Middle frontal gyrus (tissue), 1 donor: Measurements from ENCODE around the gene CISD1.
A peak's percentile ranks its signal among the peaks of the same experiment; 100 is the strongest.

Experiments used
- DNase-seq: peaks from one replicate; pipeline ENCODE4 v3.0.0-alpha.2; 2015; ENCODE audit warnings: low spot score; ENCODE audit errors: extremely low spot score

The CISD1 gene

GRCh38 chr10:58265249-58265648, 3.7 kb upstream of the CISD1 start:
- no peak for DNase-seq

GRCh38 chr10:58266003-58266825, 2.7 kb upstream of the CISD1 start:
- no peak for DNase-seq

DNA sequence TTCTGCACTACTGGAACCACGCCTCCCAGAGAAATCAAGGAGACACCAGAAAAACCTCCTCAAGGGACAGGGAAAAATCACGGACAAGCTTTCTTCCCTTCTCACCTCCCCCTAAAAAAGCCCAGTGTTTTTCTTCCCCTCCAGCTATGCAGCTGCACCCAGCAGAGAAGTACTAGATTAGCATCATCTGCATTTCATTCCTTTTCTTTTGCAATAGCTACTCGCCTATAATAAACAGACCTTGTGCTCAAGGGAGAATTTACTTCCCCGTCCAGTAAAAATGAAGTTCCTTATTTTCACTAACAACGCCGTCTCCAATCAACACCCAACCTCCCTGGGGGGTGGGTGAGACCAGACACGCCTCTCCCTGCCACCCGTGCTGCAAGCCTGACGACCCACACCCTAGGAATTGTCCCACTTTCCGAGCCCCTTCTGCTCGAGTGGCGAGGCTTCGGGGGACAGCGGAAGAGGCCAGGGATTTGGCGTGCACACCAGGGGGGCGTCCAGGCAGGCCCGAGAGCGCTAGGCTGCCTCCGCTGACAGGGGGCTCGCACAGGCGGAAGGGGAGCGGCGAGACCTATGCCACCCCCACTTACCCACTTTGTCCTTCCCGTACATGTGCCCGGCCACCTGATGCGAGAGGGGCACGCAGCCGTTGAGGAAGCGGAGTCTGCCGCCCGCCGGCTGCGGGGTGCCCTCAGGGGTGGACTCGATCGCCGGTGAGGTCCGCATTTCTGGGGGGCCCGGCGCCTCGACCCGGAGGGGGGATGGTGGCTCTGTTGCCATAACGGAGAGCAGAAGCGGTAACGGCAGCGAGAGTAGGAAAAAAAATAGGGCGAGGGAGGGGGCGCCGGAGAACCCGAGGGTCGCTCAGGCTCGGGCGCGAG, 1.9 kb upstream of the CISD1 start:
- DNase-seq = no peak

DNA sequence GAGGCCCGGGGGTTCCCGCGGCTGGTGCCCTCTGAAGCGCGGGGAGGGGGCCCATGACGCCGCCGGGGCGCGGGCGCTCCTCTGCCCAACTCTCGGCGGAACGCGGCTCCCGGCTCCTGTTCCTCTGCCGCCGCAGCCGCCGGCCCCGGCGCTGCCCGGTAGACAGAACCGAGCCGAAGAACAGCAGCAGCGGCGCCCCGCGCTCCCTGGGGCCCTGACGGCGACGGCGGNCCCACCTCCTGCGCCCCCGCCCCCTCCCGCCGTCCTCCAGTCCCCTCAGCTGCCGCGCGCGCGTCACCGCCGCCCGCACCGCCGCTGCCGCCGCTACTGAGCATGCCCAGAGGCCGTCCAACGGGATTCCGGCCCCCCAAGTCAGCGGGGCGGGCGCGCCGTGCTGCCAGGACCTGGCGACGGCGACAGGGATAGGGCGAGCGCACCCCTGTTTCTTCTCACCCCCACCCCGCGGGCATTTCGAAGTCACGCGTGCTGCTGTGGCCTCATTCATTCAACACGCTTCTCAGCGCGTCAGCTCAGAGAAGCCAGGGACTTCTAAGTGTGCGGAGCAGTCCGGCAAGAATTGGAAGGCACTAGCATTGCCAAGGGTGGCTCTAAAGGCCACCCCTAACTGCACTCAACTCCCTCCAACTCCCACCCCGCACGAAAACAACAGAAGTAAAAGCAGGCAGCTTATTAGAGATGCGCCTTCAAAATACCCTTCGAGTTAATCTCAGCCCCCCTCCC, 1.1 kb upstream of the CISD1 start, which contains the start of gene IPMK:
TSS of gene IPMK (minus strand) at position 182 of the 741 bp plus-strand sequence. CDS start 283 bp downstream, outside the sequence.
- peak; percentile 87 for DNase-seq

- DNase-seq = no peak
Measured at GRCh38 chr10:58268454-58268945, 462 bp upstream of the CISD1 start.

- no peak for DNase-seq
Measured at GRCh38 chr10:58269782-58270290, 874 bp downstream of the CISD1 start.

- DNase-seq = no peak
Measured at GRCh38 chr10:58275261-58275660, 6.3 kb downstream of the CISD1 start.

DNA sequence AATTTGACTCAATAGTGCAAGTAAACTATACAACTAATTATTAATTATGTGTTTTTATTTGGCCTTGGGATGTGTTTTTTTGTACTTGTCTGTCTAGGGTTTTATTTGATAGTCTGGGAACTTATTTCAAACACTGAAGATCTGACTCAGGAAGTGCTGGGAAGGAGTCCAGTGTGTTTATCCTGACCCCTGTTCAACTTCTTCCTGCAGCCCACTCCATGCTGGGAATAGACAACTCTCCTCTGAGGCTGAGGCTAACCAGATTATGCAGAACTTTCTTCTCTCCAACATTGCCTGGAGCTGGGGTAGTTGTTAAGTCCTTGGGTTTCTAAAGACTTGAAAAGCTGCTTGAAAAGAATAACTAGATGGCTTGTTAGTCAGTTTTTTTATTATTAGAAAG, 6.9 kb downstream of the CISD1 start:
- no peak for DNase-seq

GRCh38 chr10:58278274-58278961, 9.5 kb downstream of the CISD1 start:
- DNase-seq = no peak

GRCh38 chr10:58278962-58279307, 10.0 kb downstream of the CISD1 start:
- no peak for DNase-seq

DNA sequence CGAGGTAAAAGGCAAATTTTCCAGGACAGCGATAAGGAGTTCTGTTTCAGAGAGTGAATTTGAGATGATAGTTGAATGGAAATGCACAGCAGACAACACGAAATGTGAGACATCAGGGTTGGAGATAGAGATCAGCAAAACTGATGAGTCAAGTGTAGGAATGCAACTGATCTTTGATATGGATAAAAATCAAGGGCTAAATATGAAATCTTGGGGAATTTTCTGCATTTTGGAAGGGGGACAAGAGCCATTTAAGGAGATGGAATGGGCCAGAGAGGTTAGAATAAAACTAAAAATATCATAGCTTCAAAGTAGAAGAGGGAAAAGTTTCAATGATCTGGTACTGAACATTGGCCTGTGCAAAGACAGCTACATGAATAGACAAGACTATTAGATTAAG, 11.5 kb downstream of the CISD1 start:
- DNase-seq = no peak

DNA sequence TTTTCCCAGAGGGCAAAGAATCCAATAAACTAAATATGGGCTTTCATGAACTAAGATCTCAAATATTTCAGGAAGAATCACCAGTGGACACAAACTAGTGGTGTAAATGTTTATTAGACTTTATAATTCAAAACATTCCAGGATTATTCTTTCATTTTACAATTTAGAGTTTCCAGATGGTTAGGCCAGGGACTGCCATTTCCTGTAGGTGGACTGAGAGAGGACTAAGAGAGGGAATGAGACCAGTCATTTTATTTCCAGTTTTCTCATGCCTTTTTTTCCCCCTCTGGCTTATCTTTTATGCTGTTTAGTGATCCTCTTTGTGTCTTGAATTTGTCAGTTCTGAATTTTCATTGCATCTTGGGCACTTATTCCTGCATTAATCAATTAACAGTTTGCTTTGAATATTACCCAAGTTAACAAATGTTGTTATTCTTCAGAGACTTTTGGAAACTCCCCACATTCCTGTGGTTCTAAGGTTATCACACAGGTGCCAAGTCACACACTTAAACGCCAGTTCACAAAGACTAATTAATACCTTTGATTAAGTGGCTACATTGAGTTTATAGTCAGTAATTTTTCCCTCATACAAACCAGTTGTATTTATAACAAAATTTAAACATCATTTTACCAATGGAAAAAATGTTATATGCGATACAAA, 12.3 kb downstream of the CISD1 start:
- DNase-seq = no peak

DNA sequence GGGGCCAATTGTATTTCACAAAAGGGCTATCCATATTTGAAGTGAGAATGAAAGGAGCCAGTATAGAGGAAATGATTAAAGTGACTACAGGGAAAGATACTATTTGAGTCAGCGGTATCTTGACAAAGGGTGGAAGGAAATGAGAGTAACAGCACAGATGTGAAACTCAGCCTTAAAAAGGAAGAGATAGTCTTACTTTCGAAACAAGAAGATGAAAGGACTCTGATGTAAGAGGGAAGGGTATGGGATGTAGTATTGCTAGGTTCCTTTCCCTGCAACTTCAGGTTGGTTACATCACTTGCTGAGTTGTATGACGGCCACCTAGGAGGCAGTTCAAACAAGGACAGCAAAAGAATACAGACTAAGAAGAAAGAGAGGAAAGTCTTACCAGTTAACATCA, 13.7 kb downstream of the CISD1 start:
- DNase-seq = no peak

DNA sequence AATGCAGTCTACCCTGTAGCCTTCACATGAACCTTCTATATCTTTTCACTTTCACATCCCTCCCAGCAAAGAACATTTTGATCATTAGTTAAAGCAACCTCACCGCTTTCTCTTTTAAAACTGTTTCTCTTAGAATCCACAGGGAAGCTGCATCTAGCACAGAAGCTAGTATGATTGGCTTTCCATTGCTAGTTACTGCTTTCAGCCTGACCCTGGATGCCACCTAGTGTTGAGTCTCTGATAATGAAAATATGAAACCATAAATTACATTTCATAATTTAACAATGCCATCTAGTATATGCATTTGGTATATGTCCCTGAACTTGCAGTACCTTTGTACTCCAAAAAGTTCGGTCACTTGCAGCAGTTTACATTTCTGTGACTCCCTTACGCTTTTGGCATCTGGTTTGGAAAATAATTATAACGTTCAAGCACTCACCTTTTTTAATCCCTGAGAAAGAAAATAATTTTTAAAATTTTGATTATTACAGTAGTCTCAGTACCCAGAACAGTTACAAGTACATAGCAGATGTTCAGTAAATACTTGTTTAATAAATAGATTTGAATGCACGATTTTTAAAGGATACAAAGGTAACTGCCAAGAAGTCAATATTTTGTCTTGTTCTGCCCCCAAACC, 22.7 kb downstream of the CISD1 start:
- peak; percentile 9 for DNase-seq

- no peak for DNase-seq
Measured at GRCh38 chr10:58293989-58294388, 25.0 kb downstream of the CISD1 start.

DNA sequence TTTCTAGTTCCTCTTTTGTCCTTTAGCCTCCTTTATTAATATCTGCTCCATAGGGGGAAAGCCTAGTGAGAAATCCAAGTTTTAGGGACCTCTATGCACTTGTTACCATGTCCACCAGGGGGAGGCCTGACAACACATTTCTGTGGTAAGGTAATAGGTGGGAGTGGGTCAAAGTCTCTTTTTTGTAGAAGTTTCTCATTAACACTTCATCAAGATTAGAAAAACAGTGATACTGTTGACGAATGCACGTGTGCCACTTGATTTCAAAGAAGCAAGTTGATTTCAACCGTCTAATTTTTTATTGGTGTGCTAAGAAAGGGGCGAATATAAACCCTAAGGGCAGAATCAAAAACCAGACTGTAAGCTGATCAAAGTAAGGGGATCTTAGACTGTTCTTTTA, 30.6 kb downstream of the CISD1 start:
- no peak for DNase-seq

DNA sequence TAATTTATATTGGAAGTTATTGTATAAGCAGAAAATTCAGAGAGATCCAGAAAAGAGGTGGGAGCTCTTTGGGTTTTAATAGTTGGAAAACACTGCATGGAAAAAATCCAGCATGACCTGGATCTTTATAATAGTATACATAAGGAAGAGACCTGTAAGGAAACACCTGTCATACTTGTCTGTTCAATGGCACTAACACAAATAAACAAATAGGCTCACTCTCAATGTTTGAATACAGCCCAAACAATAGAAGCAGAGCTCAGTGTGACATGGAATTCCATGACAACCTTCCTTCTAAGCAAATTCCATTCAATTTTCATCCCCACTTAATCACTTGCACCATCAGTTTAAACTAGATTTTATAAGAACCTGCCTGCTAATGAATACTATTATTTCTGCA, 31.7 kb downstream of the CISD1 start:
- no peak for DNase-seq

DNA sequence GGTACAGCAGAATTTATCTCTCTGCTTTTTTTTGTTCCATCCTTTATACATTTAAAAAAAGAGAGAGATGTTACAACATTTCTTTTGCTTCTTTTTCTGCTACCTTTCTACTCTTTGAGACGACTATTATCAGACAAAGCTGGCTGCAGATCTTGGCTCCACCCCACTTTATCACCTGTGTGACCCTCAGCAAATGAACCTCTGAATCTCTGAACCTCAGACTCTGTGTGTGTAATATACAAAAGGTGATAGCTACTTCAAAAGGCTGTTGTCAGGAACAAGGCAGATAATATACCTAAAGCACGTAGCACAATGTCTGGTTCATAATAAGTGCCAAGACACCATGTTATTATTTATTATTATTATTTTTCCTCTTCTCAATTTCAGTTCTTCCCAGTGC, 33.3 kb downstream of the CISD1 start:
- no peak for DNase-seq

DNA sequence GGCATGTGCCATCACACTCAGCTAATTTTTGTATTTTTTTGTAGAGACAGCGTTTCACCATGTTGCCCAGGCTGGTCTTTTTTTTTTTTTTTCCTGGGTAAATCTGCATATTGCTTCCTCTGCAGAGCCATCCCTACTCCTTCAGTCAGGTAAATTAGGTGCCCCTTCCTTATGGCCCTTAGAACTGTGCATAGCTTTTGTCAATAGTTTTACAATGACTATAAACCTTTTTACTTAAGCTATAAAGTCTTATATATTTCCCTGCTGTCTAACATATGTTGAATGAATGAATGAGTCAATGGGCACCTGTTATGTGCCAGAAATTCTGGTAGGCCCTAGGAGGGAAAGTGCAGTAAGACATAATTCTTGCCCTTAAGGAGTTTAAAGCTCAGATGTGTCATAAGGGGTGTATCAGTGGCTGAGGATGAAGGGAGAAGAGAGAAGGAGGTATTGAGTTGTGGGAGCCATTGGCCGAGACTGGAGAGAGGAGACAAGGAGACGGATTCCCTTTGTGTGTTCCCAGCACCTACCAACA, 35.2 kb downstream of the CISD1 start:
- DNase-seq = no peak
